ENCODE data around the gene MAPKAPK2.
"Not testable (repeated sequence)": the region's sequence is repeated elsewhere in the genome, so short reads cannot be mapped to it uniquely, and the experiment has no call there.

The MAPKAPK2 gene

GRCh38 chr1:206684478-206685333, at the start of gene MAPKAPK2:
Gene MAPKAPK2 (plus strand): TSS chr1:206684905. CDS start chr1:206685230, 325 bp downstream.
- ATAC-seq: peak; percentile 79 to 81

- ATAC-seq: peak; percentile 97
These were observed 49.4 kb upstream of the MAPKAPK2 start, which contains the start of gene DYRK3 for GRCh38 chr1:206635080-206635977. Gene DYRK3 (plus strand): TSS chr1:206635536. CDS start chr1:206635704, 168 bp downstream.

GRCh38 chr1:206635978-206636345, 48.7 kb upstream of the MAPKAPK2 start:
- no peak for ATAC-seq

GRCh38 chr1:206636671-206637070, 48.0 kb upstream of the MAPKAPK2 start:
- no peak for ATAC-seq

GRCh38 chr1:206637605-206638004, 47.1 kb upstream of the MAPKAPK2 start:
- no peak for ATAC-seq

GRCh38 chr1:206642074-206642473, 42.6 kb upstream of the MAPKAPK2 start:
- not testable (repeated sequence) for ATAC-seq

GRCh38 chr1:206643118-206643698, 41.5 kb upstream of the MAPKAPK2 start:
- no peak for ATAC-seq

GRCh38 chr1:206646504-206646903, 38.2 kb upstream of the MAPKAPK2 start:
- no peak for ATAC-seq

- no peak for ATAC-seq
These were observed 37.5 kb upstream of the MAPKAPK2 start for GRCh38 chr1:206647224-206647623.

- no peak for ATAC-seq
These were observed 35.3 kb upstream of the MAPKAPK2 start for GRCh38 chr1:206649261-206649921.

GRCh38 chr1:206651014-206651413, 33.7 kb upstream of the MAPKAPK2 start:
- no peak for ATAC-seq

GRCh38 chr1:206651958-206652890, 32.5 kb upstream of the MAPKAPK2 start:
- ATAC-seq: no peak

GRCh38 chr1:206653715-206654459, 30.8 kb upstream of the MAPKAPK2 start:
- ATAC-seq: no peak

- ATAC-seq: no peak
These were observed 29.9 kb upstream of the MAPKAPK2 start for GRCh38 chr1:206654828-206655227.

- no peak for ATAC-seq
These were observed 29.2 kb upstream of the MAPKAPK2 start for GRCh38 chr1:206655471-206655882.

GRCh38 chr1:206656936-206657335, 27.8 kb upstream of the MAPKAPK2 start:
- no peak for ATAC-seq

GRCh38 chr1:206657751-206658150, 27.0 kb upstream of the MAPKAPK2 start:
- no peak for ATAC-seq

- ATAC-seq: peak in 1 of 2 donors; percentile 73
These were observed 26.3 kb upstream of the MAPKAPK2 start for GRCh38 chr1:206658264-206658980.

- no peak for ATAC-seq
These were observed 25.8 kb upstream of the MAPKAPK2 start for GRCh38 chr1:206658981-206659273.

- no peak for ATAC-seq
These were observed 24.6 kb upstream of the MAPKAPK2 start for GRCh38 chr1:206660136-206660535.
